IMR-90 (cell line): ENCODE results near the gene SMIM29. TPM values are rescaled to one million over a fixed set of nuclear protein-coding genes. Genes with fewer than 3 reads are reported as not detected.

ENCODE experiments used
- ATAC-seq: fragments of 200-7000 bp; cut with Tn5 transposase; 2 replicates; pipeline ENCODE4 v1.9.1; 2020; ENCODE audit warnings: low read depth, mild to moderate bottlenecking, moderate library complexity
- BruUV-seq: library from RNA; stranded (reverse); fragments of 400-500 nt; replicated peaks from 2 replicates; lab custom pipeline; 2021; lab: Mats Ljungman, UMichigan
- CTCF ChIA-PET: fragments of 300-600 bp; formaldehyde crosslinking; extraction: SDS; loops from one replicate; lab custom pipeline; 2021; ENCODE audit warnings: antibody characterized with exemption; lab: Yijun Ruan, JAX
- POLR2A ChIA-PET: fragments of 300-600 bp; sonication (Branson Sonifier 250); formaldehyde crosslinking; loops from one replicate; lab custom pipeline; 2022; ENCODE audit warnings: antibody characterized with exemption; ENCODE audit not compliant: unreplicated experiment; lab: Charles Lee
- DNase-seq: peaks from one replicate; pipeline ENCODE4 v3.0.0; 2013
- H2AFZ ChIP-seq: replicated peaks from 2 replicates; pipeline ENCODE3; 2013; ENCODE audit warnings: low read length, mild to moderate bottlenecking; ENCODE audit not compliant: poor library complexity
- H2AK5ac ChIP-seq: 2 replicates; pipeline ENCODE4 v1.6.1; 2013; ENCODE audit warnings: low read depth, low read length, inconsistent platforms
- H2AK9ac ChIP-seq: replicated peaks from 2 replicates; pipeline ENCODE3; 2013; ENCODE audit warnings: mild to moderate bottlenecking, low read depth, low read length, moderate library complexity; ENCODE audit not compliant: poor library complexity
- H2BK120ac ChIP-seq: 2 replicates; pipeline ENCODE4 v1.6.1; 2013; ENCODE audit warnings: low read depth, low read length, inconsistent platforms
- H2BK15ac ChIP-seq: 3 replicates; pipeline ENCODE4 v1.6.1; 2013; ENCODE audit warnings: low read depth, low read length, inconsistent platforms
- H2BK20ac ChIP-seq: 2 replicates; pipeline ENCODE4 v1.6.1; 2013; ENCODE audit warnings: low read depth, mild to moderate bottlenecking, inconsistent platforms, low read length, moderate library complexity
- H2BK5ac ChIP-seq: 2 replicates; pipeline ENCODE4 v1.6.1; 2013; ENCODE audit warnings: mild to moderate bottlenecking, low read depth, low read length, inconsistent platforms; ENCODE audit not compliant: poor library complexity, severe bottlenecking
- H3K14ac ChIP-seq: replicated peaks from 2 replicates; pipeline ENCODE4 v1.6.1; 2013; ENCODE audit warnings: low read depth, low read length, inconsistent platforms
- H3K18ac ChIP-seq: 2 replicates; pipeline ENCODE4 v1.6.1; 2013; ENCODE audit warnings: low read depth, low read length, control low read depth
- H3K23ac ChIP-seq: 2 replicates; pipeline ENCODE4 v1.6.1; 2013; ENCODE audit warnings: low read depth, low read length, inconsistent platforms
- H3K27ac ChIP-seq: 2 replicates; pipeline ENCODE4 v1.5.1; 2013; ENCODE audit warnings: mild to moderate bottlenecking, control low read depth, low read length; ENCODE audit not compliant: insufficient read depth
- H3K27me3 ChIP-seq: 2 replicates; pipeline ENCODE4 v1.6.1; 2013; ENCODE audit warnings: low read length; ENCODE audit not compliant: control insufficient read depth, insufficient read depth
- H3K36me3 ChIP-seq: 2 replicates; pipeline ENCODE4 v1.6.1; 2013; ENCODE audit warnings: low read length, mixed read lengths; ENCODE audit not compliant: control insufficient read depth, insufficient read depth
- H3K4ac ChIP-seq: 2 replicates; pipeline ENCODE4 v1.6.1; 2013; ENCODE audit warnings: low read depth, low read length, inconsistent platforms
- H3K4me1 ChIP-seq: 2 replicates; pipeline ENCODE4 v1.6.1; 2013; ENCODE audit warnings: low read length, mixed read lengths; ENCODE audit not compliant: control insufficient read depth, insufficient read depth
- H3K4me2 ChIP-seq: 2 replicates; pipeline ENCODE4 v1.6.1; 2013; ENCODE audit warnings: low read depth, mild to moderate bottlenecking, control low read depth, low read length, moderate library complexity
- H3K4me3 ChIP-seq: 2 replicates; pipeline ENCODE4 v1.5.1; 2013; ENCODE audit warnings: low read depth, mild to moderate bottlenecking, control low read depth, low read length, moderate library complexity; ENCODE audit not compliant: insufficient read depth
- H3K56ac ChIP-seq: 2 replicates; pipeline ENCODE4 v1.6.1; 2013; ENCODE audit warnings: low read length, inconsistent platforms; ENCODE audit not compliant: insufficient read depth; ENCODE audit errors: extremely low read depth
- H3K79me1 ChIP-seq, 2 experiments: 2 replicates each; pipeline ENCODE4 v1.6.1; 2013; ENCODE audit warnings: low read length in 2 of 2, inconsistent platforms in 1 of 2, low read depth in 1 of 2
- H3K9ac ChIP-seq: 2 replicates; pipeline ENCODE4 v1.6.1; 2013; ENCODE audit warnings: low read depth, low read length, control low read depth
- H3K9me1 ChIP-seq: 2 replicates; pipeline ENCODE4 v1.6.1; 2013; ENCODE audit warnings: low read length, inconsistent platforms; ENCODE audit not compliant: insufficient read depth
- H3K9me3 ChIP-seq: 2 replicates; pipeline ENCODE4 v1.6.1; 2013; ENCODE audit warnings: low read length; ENCODE audit not compliant: control insufficient read depth, insufficient read depth
- H4K20me1 ChIP-seq: 2 replicates; pipeline ENCODE4 v1.6.1; 2013; ENCODE audit warnings: low read length, inconsistent platforms; ENCODE audit not compliant: insufficient read depth
- H4K5ac ChIP-seq: 2 replicates; pipeline ENCODE4 v1.6.1; 2013; ENCODE audit warnings: mild to moderate bottlenecking, low read depth, low read length, control low read depth
- H4K8ac ChIP-seq, 2 experiments: 2 replicates each; pipeline ENCODE4 v1.6.1; 2013; ENCODE audit warnings: low read depth in 2 of 2, low read length in 2 of 2, control low read depth in 1 of 2, inconsistent platforms in 1 of 2
- H4K91ac ChIP-seq: 2 replicates; pipeline ENCODE4 v1.6.1; 2013; ENCODE audit warnings: low read depth, low read length, inconsistent platforms; ENCODE audit not compliant: insufficient read depth
- CEBPB ChIP-seq: IDR thresholded peaks from 2 replicates; pipeline ENCODE4 v1.6.1; 2012; ENCODE audit warnings: low read depth, low read length, improper control_type of control experiment
- CHD1 ChIP-seq: IDR thresholded peaks from 2 replicates; pipeline ENCODE4 v1.6.1; 2012; ENCODE audit warnings: low read depth, low read length, improper control_type of control experiment
- WGBS, 2 experiments: methylation state at CpG; one replicate each; pipeline versions ENCODE4 v1.1.5 to v1.1.7; 2013; ENCODE audit warnings: missing lambda C conversion rate in 2 of 2; ENCODE audit not compliant: insufficient read length in 1 of 2; ENCODE audit errors: extremely low coverage in 2 of 2; 5-methylcytosine and 5-hydroxymethylcytosine counted together
- dilution Hi-C: fragments of 300-500 bp; cut with HindIII; formaldehyde crosslinking; loops from one replicate; pipeline ENCODE4 v1.14.3; 2018; ENCODE audit warnings: low sequenced_read_pairs; ENCODE audit not compliant: unreplicated experiment
- in situ Hi-C: fragments of 300-500 bp; cut with MboI; formaldehyde crosslinking; loops from 3 replicates; pipeline ENCODE4 v1.14.3; 2019; ENCODE audit warnings: low sequenced_read_pairs, inconsistent platforms, mixed read lengths
- intact Hi-C: fragments of 100-400 bp; cut with micrococcal nuclease; formaldehyde crosslinking; loops from 2 replicates; pipeline ENCODE4 v1.10.0; 2022
- polyA plus RNA-seq, 3 experiments: library from polyadenylated mRNA; depleted of rRNA; stranded (reverse); fragments of >200 nt; gene quantifications; 2 replicates each; pipeline ENCODE4 v1.2.3, GENCODE V29; 2012; ENCODE audit warnings: low replicate concordance in 1 of 3
- total RNA-seq: library from RNA; depleted of rRNA; stranded (reverse); fragments of >200 nt; gene quantifications from 2 replicates; pipeline ENCODE4 v1.2.3, GENCODE V29; 2012

Gene SMIM29
- total and polyA plus RNA-seq, 2 of the 4 experiments (the other 2 are of a cell fraction) = 8.4 to 28.9 TPM

DNA sequence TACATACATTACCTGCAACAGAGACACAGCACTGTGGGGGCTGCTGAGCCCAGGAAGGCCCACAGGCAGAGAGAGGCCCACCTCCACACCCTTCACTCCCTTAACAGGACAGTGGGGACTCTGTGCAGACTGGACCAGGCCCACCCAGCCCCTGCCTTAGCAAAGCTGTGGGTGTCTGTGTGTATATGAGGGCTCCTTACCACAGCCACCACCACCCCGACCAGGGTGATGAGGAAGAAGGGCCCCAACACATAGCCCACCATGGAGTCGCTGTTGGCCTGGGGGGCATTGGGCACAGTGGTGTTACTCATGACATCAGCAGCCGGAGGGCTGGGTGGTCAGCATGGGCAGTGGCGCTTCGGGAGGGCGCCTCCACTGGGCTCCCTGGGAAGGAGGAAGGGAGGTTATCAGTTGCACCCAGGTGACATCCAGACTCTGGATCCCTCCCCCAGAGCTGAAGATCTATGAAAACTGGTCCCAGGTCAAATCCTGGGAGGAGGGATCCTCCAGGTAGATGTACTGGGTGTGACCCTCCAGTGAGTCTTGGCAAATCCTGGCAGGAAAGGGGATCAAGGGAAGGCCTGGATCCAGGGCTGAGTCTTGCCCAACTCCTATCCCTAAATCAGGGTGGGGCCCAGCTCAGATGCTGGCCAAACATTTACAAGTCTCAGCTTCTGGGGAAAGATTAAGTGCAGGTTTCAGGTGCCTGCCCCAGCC is 1.2 kb downstream of the SMIM29 start:
- in situ Hi-C loops (loop anchor here (5.0 to 10.0 kb wide), 2 partner anchors 160 to 357 kb away; no protein-coding TSS in a partner anchor), intact Hi-C loops (loop anchor here (2.0 kb wide), 3 partner anchors 51 to 167 kb away; no protein-coding TSS in a partner anchor), dilution Hi-C loops (no loop called here)
- BruUV-seq = no TSS peak
- H2BK120ac ChIP-seq = 0 out of 2 replicates have a peak overlapping the region, but pooled peaks have one; percentile 52
- peaks cover 22% of the 10 kb centered on the region for H3K4me1 ChIP-seq
- H3K23ac ChIP-seq = no peak overlapping the region
- CTCF ChIA-PET = interaction anchor here (0.6 kb wide), 1 partner anchor 168 kb away, joined by 3 read pairs; no protein-coding TSS in a partner anchor
- H3K4me2 ChIP-seq = peak overlapping the region; percentile 88; the same call in 1 of the 2 replicates
- no peak overlapping the region for H3K56ac ChIP-seq
- peak overlapping the region; percentile 68 for H2BK5ac ChIP-seq
- H3K79me1 ChIP-seq = peaks cover 8 to 49% of the 10 kb centered on the region in 2 experiments; a peak in 3 of 4 replicates
- ATAC-seq (no peak), DNase-seq (no peak)
- peak overlapping the region; percentile 19 to 68; a peak in 2 of 4 replicates for H4K8ac ChIP-seq
- TF ChIP-seq CEBPB (peak; percentile 31; the same call in 1 of the 2 replicates), CHD1 (no peak)
- peak overlapping the region; percentile 90 for H3K4ac ChIP-seq
- H3K9me3 ChIP-seq = no peaks in the 10 kb centered on the region
- H3K9ac ChIP-seq = peak overlapping the region; percentile 76; the same call in 1 of the 2 replicates
- H3K14ac ChIP-seq = 0 out of 2 replicates have a peak overlapping the region, but pooled peaks have one; percentile 84
- no CpG with 5 or more reads among the region's 6 CpGs for WGBS, 2 experiments
- H2BK15ac ChIP-seq = peak overlapping the region; percentile 3; the same call in 2 of the 3 replicates
- H2AFZ ChIP-seq = peak overlapping the region; percentile 85
- no peak overlapping the region for H2BK20ac ChIP-seq
- H2AK5ac ChIP-seq = peak overlapping the region; percentile 93
- no peaks in the 10 kb centered on the region for H3K27me3 ChIP-seq
- H4K91ac ChIP-seq = 0 out of 2 replicates have a peak overlapping the region, but pooled peaks have one; percentile 35
- peak overlapping the region; percentile 94 for H2AK9ac ChIP-seq
- H3K4me3 ChIP-seq = no peak overlapping the region
- POLR2A ChIA-PET = interaction anchor here (0.5 to 0.7 kb wide), 2 partner anchors 167 to 408 kb away, joined by 3 read pairs; no protein-coding TSS in a partner anchor
- peak overlapping the region; percentile 18; the same call in 1 of the 2 replicates for H4K5ac ChIP-seq
- peaks cover 9% of the 10 kb centered on the region for H4K20me1 ChIP-seq
- H3K27ac ChIP-seq = no peak overlapping the region; the same call in 1 of the 2 replicates
- H3K18ac ChIP-seq = no peak overlapping the region
- H3K36me3 ChIP-seq = peaks cover 12% of the 10 kb centered on the region
- H3K9me1 ChIP-seq = peaks cover 13% of the 10 kb centered on the region
